T-cell (primary cell): ENCODE data around the gene UBR1. TPM values are rescaled to one million over a fixed set of nuclear protein-coding genes. Genes with fewer than 3 reads are reported as not detected.

Experiments
- ATAC-seq, 4 experiments: fragments of 200-7000 bp in 3 of 4; fragments of 150-1000 bp in 1 of 4; cut with Tn5 transposase; replicated peaks in 1 of 4; 1 replicate in 3 of 4; 2 replicates in 1 of 4; pipeline ENCODE4 v1.10.0; 2021; ENCODE audit warnings: moderate library complexity in 3 of 4, mild to moderate bottlenecking in 2 of 4, moderate number of reproducible peaks in 1 of 4
- CTCF ChIA-PET, 2 donors: fragments of 300-600 bp; sonication (Branson Sonifier 250); formaldehyde crosslinking; loops; one replicate each; lab custom pipeline; 2022; ENCODE audit warnings: antibody characterized with exemption in 2 of 2; lab: Charles Lee
- POLR2A ChIA-PET, 2 donors: fragments of 300-600 bp; sonication (Branson Sonifier 250); formaldehyde crosslinking; loops; one replicate each; lab custom pipeline; 2022; ENCODE audit warnings: antibody characterized with exemption in 2 of 2; lab: Charles Lee
- DNase-seq, 35 experiments: peaks; one replicate each; pipeline versions ENCODE4 v3.0.0 to v3.0.0-alpha.2; 2013 to 2023
- H3K27ac ChIP-seq: one replicate; pipeline ENCODE4 v1.5.1; 2013; ENCODE audit warnings: low read length
- H3K27me3 ChIP-seq, 2 experiments: replicated peaks in 1 of 2; 1 replicate in 1 of 2; 2 replicates in 1 of 2; pipeline versions ENCODE4 v1.6.1 to v1.7.0; 2013; ENCODE audit warnings: low read length in 1 of 2, mixed read lengths in 1 of 2; ENCODE audit not compliant: control insufficient read depth in 2 of 2, insufficient read depth in 2 of 2; ENCODE audit errors: extremely low read depth in 1 of 2
- H3K36me3 ChIP-seq, 2 donors: 1 replicate in 1 of 2; 2 replicates in 1 of 2; pipeline versions ENCODE4 v1.6.1 to v1.7.0; 2013; ENCODE audit warnings: low read length in 1 of 2; ENCODE audit not compliant: control insufficient read depth in 2 of 2, insufficient read depth in 1 of 2; ENCODE audit errors: extremely low read depth in 1 of 2
- H3K4me1 ChIP-seq, 2 experiments: 1 replicate in 1 of 2; 2 replicates in 1 of 2; pipeline versions ENCODE4 v1.6.1 to v1.7.0; 2013; ENCODE audit warnings: low read length in 2 of 2, mixed read lengths in 1 of 2; ENCODE audit not compliant: insufficient read depth in 2 of 2, control insufficient read depth in 1 of 2; ENCODE audit errors: extremely low read depth in 1 of 2
- H3K4me3 ChIP-seq, 2 donors: 1 replicate in 1 of 2; 2 replicates in 1 of 2; pipeline versions ENCODE4 v1.5.1 to v1.7.0; 2013; ENCODE audit warnings: mild to moderate bottlenecking in 2 of 2, low read length in 1 of 2, moderate library complexity in 1 of 2; ENCODE audit not compliant: control insufficient read depth in 1 of 2; ENCODE audit errors: extremely low read depth in 1 of 2
- H3K9me3 ChIP-seq: 2 replicates; pipeline ENCODE4 v1.7.0; 2013
- H3K27ac Mint-ChIP-seq, 2 donors: one replicate each; pipeline ENCODE4 v1.8.0; 2020 to 2021; ENCODE audit warnings: mild to moderate bottlenecking in 2 of 2, mixed read lengths in 2 of 2
- H3K27me3 Mint-ChIP-seq, 2 donors: one replicate each; pipeline ENCODE4 v1.8.0; 2021 to 2022; ENCODE audit warnings: mixed read lengths in 2 of 2
- H3K36me3 Mint-ChIP-seq: one replicate; pipeline ENCODE4 v1.8.0; 2021; ENCODE audit warnings: mixed read lengths
- H3K4me1 Mint-ChIP-seq, 3 donors: one replicate each; pipeline ENCODE4 v1.8.0; 2020 to 2022; ENCODE audit warnings: mixed read lengths in 3 of 3, mild to moderate bottlenecking in 1 of 3
- H3K4me3 Mint-ChIP-seq, 3 donors: one replicate each; pipeline ENCODE4 v1.8.0; 2020 to 2022; ENCODE audit warnings: mild to moderate bottlenecking in 3 of 3, mixed read lengths in 3 of 3, moderate library complexity in 3 of 3
- H3K9me3 Mint-ChIP-seq, 3 donors: one replicate each; pipeline ENCODE4 v1.8.0; 2020 to 2022; ENCODE audit warnings: mixed read lengths in 3 of 3
- WGBS: methylation state at CpG from one replicate; pipeline ENCODE4 v1.1.5; 2013; ENCODE audit warnings: missing lambda C conversion rate; ENCODE audit not compliant: insufficient coverage; 5-methylcytosine and 5-hydroxymethylcytosine counted together
- total RNA-seq, 35 experiments: library from RNA in 6 of 35; stranded (reverse) in 6 of 35; fragments of 120-200 nt in 1 of 35; gene quantifications; one replicate each; pipeline versions ENCODE4 v1.2.1 to v1.2.4 and lab custom pipeline; 2013 to 2026

The UBR1 gene
- total RNA-seq, 5 donors from 2014 or later (not counting 1 experiment from before 2014, with no cell fraction given): 35.0 to 55.6 (median 41.0) TPM

GRCh38 chr15:43067717-43068461 is 37.9 kb downstream of the UBR1 start:
- Histone ChIP-seq H3K9me3 (no peaks in the 10 kb centered on the region), H3K27ac (no peak overlapping the region), H3K36me3 (peaks cover 9 to 48% of the 10 kb centered on the region in 2 donors), H3K4me3 (no peak overlapping the region), H3K4me1 (no peaks in the 10 kb centered on the region), H3K27me3 (no peaks in the 10 kb centered on the region)
- no peak overlapping the region for H3K4me3 Mint-ChIP-seq
- peaks cover 66% of the 10 kb centered on the region for H3K36me3 Mint-ChIP-seq
- CTCF ChIA-PET: no interaction called here
- POLR2A ChIA-PET: interaction anchor here (0.6 to 0.7 kb wide), 2 partner anchors 37 to 88 kb away, joined by 3 to 4 read pairs; no protein-coding TSS in a partner anchor
- DNase-seq (no peak), ATAC-seq (no peak)
- H3K27me3 Mint-ChIP-seq: no peaks in the 10 kb centered on the region
- no peaks in the 10 kb centered on the region for H3K9me3 Mint-ChIP-seq
- 60% methylated on average over 1 of the region's 8 CpGs for WGBS
- H3K4me1 Mint-ChIP-seq: no peaks in the 10 kb centered on the region
- H3K27ac Mint-ChIP-seq: no peak overlapping the region

DNA sequence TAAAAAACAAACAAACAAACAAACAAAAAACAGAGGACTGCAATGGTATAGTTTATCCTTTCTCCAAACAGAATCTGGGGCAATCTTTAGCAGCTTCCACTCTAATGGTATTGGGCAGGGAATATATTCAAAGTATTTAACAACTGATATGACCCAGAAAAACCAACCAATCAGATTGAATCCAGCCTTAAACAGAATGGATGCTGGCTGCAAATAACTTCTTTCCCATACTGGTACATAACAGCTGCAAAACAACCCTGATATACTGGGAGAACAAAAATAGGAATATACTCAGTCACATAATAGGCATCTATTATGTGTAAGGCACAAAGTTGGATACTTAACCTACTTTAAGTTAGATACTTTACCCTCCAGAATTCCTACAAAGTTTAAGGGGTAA is 49.1 kb downstream of the UBR1 start:
- Histone ChIP-seq H3K9me3 (no peaks in the 10 kb centered on the region), H3K27me3 (no peaks in the 10 kb centered on the region), H3K4me1 (no peaks in the 10 kb centered on the region), H3K4me3 (no peak overlapping the region), H3K27ac (no peak overlapping the region), H3K36me3 (peaks cover 3 to 83% of the 10 kb centered on the region in 2 donors)
- Mint-ChIP-seq H3K36me3 (peaks cover 73% of the 10 kb centered on the region), H3K4me3 (no peak overlapping the region), H3K27ac (peak overlapping the region in 1 of 2 donors; percentile 17), H3K27me3 (no peaks in the 10 kb centered on the region), H3K4me1 (no peaks in the 10 kb centered on the region), H3K9me3 (no peaks in the 10 kb centered on the region)
- DNase-seq: no peak
- POLR2A ChIA-PET: no interaction called here
- ATAC-seq: no peak
- CTCF ChIA-PET: no interaction called here

- ChIA-PET POLR2A (interaction anchor here in 1 of 2 donors (0.6 kb wide), 1 partner anchor 86 kb away, joined by 4 read pairs; no protein-coding TSS in a partner anchor), CTCF (no interaction called here)
- Mint-ChIP-seq H3K27me3 (no peaks in the 10 kb centered on the region), H3K4me1 (no peaks in the 10 kb centered on the region), H3K36me3 (peaks cover 60% of the 10 kb centered on the region), H3K9me3 (no peaks in the 10 kb centered on the region), H3K27ac (no peak overlapping the region), H3K4me3 (no peak overlapping the region)
- DNase-seq (no peak), ATAC-seq (no peak)
- Histone ChIP-seq H3K9me3 (no peaks in the 10 kb centered on the region), H3K27ac (no peak overlapping the region), H3K27me3 (no peaks in the 10 kb centered on the region), H3K4me1 (no peaks in the 10 kb centered on the region), H3K36me3 (peaks cover 6 to 70% of the 10 kb centered on the region in 2 donors), H3K4me3 (no peak overlapping the region)
- WGBS: no CpG with 5 or more reads among the region's 1 CpG
These were observed 53.0 kb downstream of the UBR1 start for GRCh38 chr15:43052860-43053259.

DNA sequence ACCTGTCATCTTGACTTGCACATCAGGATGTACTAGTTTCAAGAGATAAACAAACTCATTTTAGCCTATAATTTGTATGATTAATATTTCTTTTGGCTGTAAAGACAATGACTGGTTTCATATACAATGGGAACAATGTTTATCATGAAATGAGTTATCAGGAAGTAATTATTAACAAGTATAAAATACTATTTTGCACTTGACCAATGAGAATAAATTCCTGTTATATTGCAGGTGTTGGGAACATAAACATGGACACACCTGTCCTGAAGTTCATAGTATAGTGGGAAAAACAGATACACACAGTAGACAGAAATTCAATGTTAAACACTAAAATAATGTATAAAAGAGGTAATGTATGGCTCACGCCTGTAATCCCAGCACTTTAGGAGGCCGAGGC is 56.9 kb downstream of the UBR1 start:
- Histone ChIP-seq H3K9me3 (no peaks in the 10 kb centered on the region), H3K36me3 (peaks cover 3 to 73% of the 10 kb centered on the region in 2 donors), H3K4me1 (no peaks in the 10 kb centered on the region), H3K27me3 (no peaks in the 10 kb centered on the region), H3K27ac (no peak overlapping the region), H3K4me3 (no peak overlapping the region)
- no peak overlapping the region for H3K4me3 Mint-ChIP-seq
- no peak for ATAC-seq
- ChIA-PET CTCF (no interaction called here), POLR2A (no interaction called here)
- no peak for DNase-seq
- H3K9me3 Mint-ChIP-seq: no peaks in the 10 kb centered on the region
- H3K27ac Mint-ChIP-seq: no peak overlapping the region
- H3K27me3 Mint-ChIP-seq: no peaks in the 10 kb centered on the region
- WGBS: no CpG with 5 or more reads among the region's 2 CpGs
- peaks cover 0 to 7% (median 0%) of the 10 kb centered on the region in 3 donors for H3K4me1 Mint-ChIP-seq
- peaks cover 57% of the 10 kb centered on the region for H3K36me3 Mint-ChIP-seq

DNA sequence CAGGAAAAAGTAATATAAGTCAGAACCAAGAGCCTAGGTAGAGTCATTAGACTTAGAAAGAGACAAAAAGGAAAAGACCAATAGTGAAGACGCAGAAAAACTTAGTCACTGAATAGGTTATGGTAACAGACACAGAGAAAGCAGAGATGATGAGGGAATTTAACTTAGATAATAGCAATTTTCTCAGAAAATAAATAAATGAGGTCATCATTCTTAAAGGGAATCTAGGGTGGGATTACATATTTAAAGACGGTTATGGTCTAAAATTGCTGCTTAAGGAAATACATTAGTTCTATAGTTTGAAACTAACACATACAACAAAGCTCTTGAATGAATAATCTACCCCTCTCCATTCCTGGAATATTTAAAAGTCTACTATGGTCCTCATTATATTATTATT is 59.4 kb downstream of the UBR1 start:
- H3K27ac Mint-ChIP-seq: no peak overlapping the region
- no peaks in the 10 kb centered on the region for H3K4me1 ChIP-seq
- POLR2A ChIA-PET: no interaction called here
- H3K9me3 Mint-ChIP-seq: no peaks in the 10 kb centered on the region
- H3K9me3 ChIP-seq: no peaks in the 10 kb centered on the region
- DNase-seq (no peak), ATAC-seq (no peak)
- no peak overlapping the region for H3K27ac ChIP-seq
- H3K4me1 Mint-ChIP-seq: peaks cover 0 to 7% (median 0%) of the 10 kb centered on the region in 3 donors
- H3K36me3 Mint-ChIP-seq: peaks cover 63% of the 10 kb centered on the region
- no peak overlapping the region for H3K4me3 Mint-ChIP-seq
- no peaks in the 10 kb centered on the region for H3K27me3 ChIP-seq
- CTCF ChIA-PET: no interaction called here
- WGBS: no CpG with 5 or more reads among the region's 2 CpGs
- no peaks in the 10 kb centered on the region for H3K27me3 Mint-ChIP-seq
- H3K4me3 ChIP-seq: no peak overlapping the region
- H3K36me3 ChIP-seq: peaks cover 3 to 72% of the 10 kb centered on the region in 2 donors

DNA sequence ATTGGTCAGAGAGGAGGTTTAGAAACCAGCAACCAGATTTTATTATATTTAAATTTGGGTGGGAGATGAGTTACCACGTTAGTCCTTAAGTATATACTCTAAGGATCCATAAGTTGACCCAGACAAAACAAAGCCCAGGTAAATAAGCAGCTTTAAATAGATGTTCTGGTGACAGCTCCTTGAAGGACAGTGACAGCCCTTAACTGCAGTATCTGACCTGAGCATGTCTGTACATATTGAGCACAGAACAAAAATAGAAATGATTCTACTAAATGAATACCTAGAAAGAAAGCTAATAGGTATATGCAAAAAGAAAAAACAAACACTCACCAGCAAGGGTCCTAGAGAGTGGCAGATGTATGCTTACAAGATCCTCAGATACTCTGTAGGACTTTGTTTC is 63.0 kb downstream of the UBR1 start:
- DNase-seq (no peak), ATAC-seq (no peak)
- POLR2A ChIA-PET: interaction anchor here in 1 of 2 donors (0.6 kb wide), 1 partner anchor 784 kb away, joined by 3 read pairs; no protein-coding TSS in a partner anchor
- Mint-ChIP-seq H3K9me3 (no peaks in the 10 kb centered on the region), H3K27ac (no peak overlapping the region), H3K4me3 (no peak overlapping the region), H3K27me3 (no peaks in the 10 kb centered on the region), H3K4me1 (peaks cover 0 to 14% (median 6%) of the 10 kb centered on the region in 3 donors), H3K36me3 (peaks cover 70% of the 10 kb centered on the region)
- no peaks in the 10 kb centered on the region for H3K27me3 ChIP-seq
- no peak overlapping the region for H3K4me3 ChIP-seq
- no peaks in the 10 kb centered on the region for H3K9me3 ChIP-seq
- no CpG with 5 or more reads among the region's 1 CpG for WGBS
- H3K36me3 ChIP-seq: peaks cover 0 to 64% of the 10 kb centered on the region in 2 donors
- no peak overlapping the region for H3K27ac ChIP-seq
- CTCF ChIA-PET: no interaction called here
- H3K4me1 ChIP-seq: no peaks in the 10 kb centered on the region
